Measurements from ENCODE around the gene HMBS. TPM values are rescaled to one million over a fixed set of nuclear protein-coding genes. Genes with fewer than 3 reads are reported as not detected.

Gene HMBS
- total and polyA plus RNA-seq, 4 experiments from 2014 or later: 5.1 to 21.2 (median 11.7) TPM

GRCh38 chr11:119116235-119116594, 31.5 kb downstream of the HMBS start:
- Histone ChIP-seq H3K4me3 (ENCODE audit: low read length in 2 of 2) (no peak overlapping the region), H3K27me3 (ENCODE audit: insufficient read depth, low read length) (no peaks in the 10 kb centered on the region), H3K27ac (ENCODE audit: low read depth, low read length) (peak overlapping the region; percentile 63), H3K4me1 (ENCODE audit: insufficient read depth, low read length) (peaks cover 42% of the 10 kb centered on the region), H3K36me3 (ENCODE audit: insufficient read depth, low read length) (peaks cover 31% of the 10 kb centered on the region), H3K9me3 (ENCODE audit: control insufficient read depth in 1 of 2, low read length in 2 of 2) (no peaks in the 10 kb centered on the region)
- H3K4me1 Mint-ChIP-seq: peaks cover 22 to 56% (median 33%) of the 10 kb centered on the region in 4 donors
- CTCF ChIA-PET (ENCODE audit: partially characterized antibody): interaction anchor here (1.2 to 1.7 kb wide), 4 partner anchors 10 to 90 kb away, joined by 3 to 5 read pairs (median 4); partner anchors contain the start of gene CBL
- POLR2A ChIA-PET (ENCODE audit: partially characterized antibody): interaction anchor here (1.2 to 9.3 kb wide), 8 partner anchors 9 to 205 kb away, joined by 3 to 109 read pairs (median 10); partner anchors contain the start of genes C2CD2L, DPAGT1, HMBS and VPS11
- no peak for DNase-seq
- peak overlapping the region; percentile 36 to 87 (median 84) for H3K4me3 Mint-ChIP-seq
- H3K27me3 Mint-ChIP-seq: no peaks in the 10 kb centered on the region
- peak overlapping the region in 6 of 7 donors; percentile 83 to 97 (median 97) for H3K27ac Mint-ChIP-seq
- intact Hi-C loops (cut with micrococcal nuclease): no loop called here
- peaks cover 35 to 37% of the 10 kb centered on the region in 2 donors for H3K36me3 Mint-ChIP-seq
- H3K9me3 Mint-ChIP-seq: no peaks in the 10 kb centered on the region

- peak overlapping the region in 4 of 7 donors; percentile 32 to 88 (median 80) for H3K27ac Mint-ChIP-seq
- intact Hi-C loops (cut with micrococcal nuclease): no loop called here
- Histone ChIP-seq H3K27ac (ENCODE audit: low read depth, low read length) (peak overlapping the region; percentile 63), H3K4me3 (ENCODE audit: low read length in 2 of 2) (no peak overlapping the region), H3K27me3 (ENCODE audit: insufficient read depth, low read length) (no peaks in the 10 kb centered on the region), H3K4me1 (ENCODE audit: insufficient read depth, low read length) (peaks cover 42% of the 10 kb centered on the region), H3K9me3 (ENCODE audit: control insufficient read depth in 1 of 2, low read length in 2 of 2) (no peaks in the 10 kb centered on the region), H3K36me3 (ENCODE audit: insufficient read depth, low read length) (peaks cover 28% of the 10 kb centered on the region)
- peaks cover 23 to 59% (median 32%) of the 10 kb centered on the region in 4 donors for H3K4me1 Mint-ChIP-seq
- H3K36me3 Mint-ChIP-seq: peaks cover 31 to 35% of the 10 kb centered on the region in 2 donors
- peak overlapping the region in 4 of 8 donors; percentile 24 to 53 (median 38) for H3K4me3 Mint-ChIP-seq
- POLR2A ChIA-PET (ENCODE audit: partially characterized antibody): interaction anchor here (0.6 to 9.3 kb wide), 6 partner anchors 9 to 49 kb away, joined by 3 to 109 read pairs (median 22); partner anchors contain the start of genes C2CD2L, DPAGT1, HMBS and VPS11
- H3K9me3 Mint-ChIP-seq: no peaks in the 10 kb centered on the region
- H3K27me3 Mint-ChIP-seq: no peaks in the 10 kb centered on the region
- CTCF ChIA-PET (ENCODE audit: partially characterized antibody): interaction anchor here (1.2 to 1.7 kb wide), 4 partner anchors 10 to 89 kb away, joined by 3 to 5 read pairs (median 4); partner anchors contain the start of gene CBL
- DNase-seq: no peak
These were observed 31.9 kb downstream of the HMBS start for GRCh38 chr11:119116601-119117000.

GRCh38 chr11:119117004-119117706, 32.5 kb downstream of the HMBS start:
- Mint-ChIP-seq H3K27ac (peak overlapping the region in 6 of 7 donors; percentile 32 to 88 (median 76)), H3K27me3 (no peaks in the 10 kb centered on the region), H3K4me3 (peak overlapping the region in 2 of 8 donors; percentile 47 to 49), H3K9me3 (no peaks in the 10 kb centered on the region), H3K36me3 (peaks cover 27 to 36% of the 10 kb centered on the region in 2 donors), H3K4me1 (peaks cover 24 to 61% (median 33%) of the 10 kb centered on the region in 4 donors)
- POLR2A ChIA-PET (ENCODE audit: partially characterized antibody): interaction anchor here (0.6 to 9.3 kb wide), 5 partner anchors 9 to 32 kb away, joined by 3 to 118 read pairs (median 32); partner anchors contain the start of genes C2CD2L, DPAGT1 and HMBS
- H3K4me3 ChIP-seq (ENCODE audit: low read length in 2 of 2): no peak overlapping the region
- peaks cover 22% of the 10 kb centered on the region for H3K36me3 ChIP-seq (ENCODE audit: insufficient read depth, low read length)
- intact Hi-C loops (cut with micrococcal nuclease): no loop called here
- H3K4me1 ChIP-seq (ENCODE audit: insufficient read depth, low read length): peaks cover 45% of the 10 kb centered on the region
- CTCF ChIA-PET (ENCODE audit: partially characterized antibody): interaction anchor here (1.0 to 1.9 kb wide), 5 partner anchors 8 to 89 kb away, joined by 3 to 6 read pairs (median 5); partner anchors contain the start of genes CBL and DPAGT1
- no peak for DNase-seq
- no peak overlapping the region for H3K27ac ChIP-seq (ENCODE audit: low read depth, low read length)
- no peaks in the 10 kb centered on the region for H3K9me3 ChIP-seq (ENCODE audit: control insufficient read depth in 1 of 2, low read length in 2 of 2)
- H3K27me3 ChIP-seq (ENCODE audit: insufficient read depth, low read length): no peaks in the 10 kb centered on the region

- Histone ChIP-seq H3K9me3 (ENCODE audit: control insufficient read depth in 1 of 2, low read length in 2 of 2) (no peaks in the 10 kb centered on the region), H3K27me3 (ENCODE audit: insufficient read depth, low read length) (no peaks in the 10 kb centered on the region), H3K36me3 (ENCODE audit: insufficient read depth, low read length) (peaks cover 12% of the 10 kb centered on the region), H3K4me3 (ENCODE audit: low read length in 2 of 2) (no peak overlapping the region), H3K27ac (ENCODE audit: low read depth, low read length) (no peak overlapping the region), H3K4me1 (ENCODE audit: insufficient read depth, low read length) (peaks cover 56% of the 10 kb centered on the region)
- Mint-ChIP-seq H3K4me1 (peaks cover 31 to 64% (median 42%) of the 10 kb centered on the region in 4 donors), H3K27ac (peak overlapping the region in 1 of 7 donors; percentile 13), H3K4me3 (no peak overlapping the region), H3K9me3 (no peaks in the 10 kb centered on the region), H3K27me3 (no peaks in the 10 kb centered on the region), H3K36me3 (peaks cover 18 to 34% of the 10 kb centered on the region in 2 donors)
- POLR2A ChIA-PET (ENCODE audit: partially characterized antibody): interaction anchor here (0.8 to 9.3 kb wide), 6 partner anchors 10 to 149 kb away, joined by 3 to 118 read pairs (median 20); partner anchors contain the start of genes C2CD2L, DPAGT1 and VPS11
- intact Hi-C loops (cut with micrococcal nuclease): no loop called here
- no peak for DNase-seq
- CTCF ChIA-PET (ENCODE audit: partially characterized antibody): interaction anchor here (1.0 to 1.9 kb wide), 5 partner anchors 9 to 32 kb away, joined by 3 to 6 read pairs (median 3); partner anchors contain the start of genes C2CD2L and DPAGT1
These were observed 33.5 kb downstream of the HMBS start for GRCh38 chr11:119118227-119118626.

- Histone ChIP-seq H3K9me3 (ENCODE audit: control insufficient read depth in 1 of 2, low read length in 2 of 2) (no peaks in the 10 kb centered on the region), H3K4me1 (ENCODE audit: insufficient read depth, low read length) (peaks cover 55% of the 10 kb centered on the region), H3K27ac (ENCODE audit: low read depth, low read length) (no peak overlapping the region), H3K36me3 (ENCODE audit: insufficient read depth, low read length) (peaks cover 7% of the 10 kb centered on the region), H3K4me3 (ENCODE audit: low read length in 2 of 2) (no peak overlapping the region), H3K27me3 (ENCODE audit: insufficient read depth, low read length) (no peaks in the 10 kb centered on the region)
- peaks cover 31 to 62% (median 41%) of the 10 kb centered on the region in 4 donors for H3K4me1 Mint-ChIP-seq
- peak overlapping the region in 1 of 7 donors; percentile 15 for H3K27ac Mint-ChIP-seq
- H3K27me3 Mint-ChIP-seq: no peaks in the 10 kb centered on the region
- no peak overlapping the region for H3K4me3 Mint-ChIP-seq
- no peaks in the 10 kb centered on the region for H3K9me3 Mint-ChIP-seq
- POLR2A ChIA-PET (ENCODE audit: partially characterized antibody): interaction anchor here (0.8 to 9.3 kb wide), 4 partner anchors 11 to 51 kb away, joined by 4 to 118 read pairs (median 58); partner anchors contain the start of genes C2CD2L, DPAGT1 and VPS11
- intact Hi-C loops (cut with micrococcal nuclease): no loop called here
- DNase-seq: no peak
- H3K36me3 Mint-ChIP-seq: peaks cover 18 to 33% of the 10 kb centered on the region in 2 donors
- CTCF ChIA-PET (ENCODE audit: partially characterized antibody): interaction anchor here (1.1 to 1.9 kb wide), 4 partner anchors 10 to 33 kb away, joined by 3 to 6 read pairs (median 4); partner anchors contain the start of genes C2CD2L and DPAGT1
These were observed 34.3 kb downstream of the HMBS start for GRCh38 chr11:119118946-119119345.

- H3K36me3 Mint-ChIP-seq: peaks cover 18 to 28% of the 10 kb centered on the region in 2 donors
- peaks cover 27 to 56% (median 32%) of the 10 kb centered on the region in 4 donors for H3K4me1 Mint-ChIP-seq
- peak overlapping the region; percentile 90 to 98 (median 94) for H3K27ac Mint-ChIP-seq
- Histone ChIP-seq H3K4me3 (ENCODE audit: low read length in 2 of 2) (peak overlapping the region; percentile 50 to 78), H3K27me3 (ENCODE audit: insufficient read depth, low read length) (no peaks in the 10 kb centered on the region), H3K36me3 (ENCODE audit: insufficient read depth, low read length) (peaks cover 9% of the 10 kb centered on the region), H3K4me1 (ENCODE audit: insufficient read depth, low read length) (peaks cover 39% of the 10 kb centered on the region), H3K9me3 (ENCODE audit: control insufficient read depth in 1 of 2, low read length in 2 of 2) (no peaks in the 10 kb centered on the region), H3K27ac (ENCODE audit: low read depth, low read length) (peak overlapping the region; percentile 85)
- H3K27me3 Mint-ChIP-seq: no peaks in the 10 kb centered on the region
- ChIA-PET POLR2A (ENCODE audit: partially characterized antibody) (interaction anchor here (0.7 to 9.3 kb wide), 12 partner anchors 8 to 761 kb away, joined by 3 to 118 read pairs (median 6); partner anchors contain the start of genes ABCG4, C2CD2L, DPAGT1 and TRAPPC4), CTCF (ENCODE audit: partially characterized antibody) (interaction anchor here (0.8 to 1.4 kb wide), 5 partner anchors 9 to 86 kb away, joined by 3 to 5 read pairs (median 4); partner anchors contain the start of genes C2CD2L and CBL)
- intact Hi-C loops (cut with micrococcal nuclease): loop anchor here (1.0 to 5.0 kb wide), 6 partner anchors 13 to 102 kb away; partner anchors contain the start of genes C2CD2L, NLRX1, RPS25 and TRAPPC4
- H3K9me3 Mint-ChIP-seq: no peaks in the 10 kb centered on the region
- peak overlapping the region; percentile 88 to 99 (median 95) for H3K4me3 Mint-ChIP-seq
- DNase-seq: no peak
These were observed 35.9 kb downstream of the HMBS start for GRCh38 chr11:119120639-119121007.

All from CD4-positive, alpha-beta memory T cell (primary cell).